ENCODE data around the gene MAST2.
"Not testable (repeated sequence)": the region's sequence is repeated elsewhere in the genome, so short reads cannot be mapped to it uniquely, and the experiment has no call there.

The MAST2 gene

GRCh38 chr1:45867697-45868348, 64.4 kb downstream of the MAST2 start:
- TF ChIP-seq MYC (IDR thresholded peaks at IDR 0.05; ENCODE audit: low read depth, low read length): no peak
- TF ChIP-seq MAX (IDR thresholded peaks at IDR 0.05; ENCODE audit: low read depth, low read length): no peak
- TF ChIP-seq POLR2A (IDR thresholded peaks at IDR 0.05; ENCODE audit: extremely low read depth, insufficient read length): no peak
- no peak for TF ChIP-seq CTCF (IDR thresholded peaks at IDR 0.05; ENCODE audit: low read depth, low read length)
- no peak for DNase-seq (ENCODE audit: low read depth)

GRCh38 chr1:45868861-45869260, 65.4 kb downstream of the MAST2 start:
- no peak overlapping the region for H3K4me3 ChIP-seq (ENCODE audit: low read depth, low read length)
- no peak for TF ChIP-seq POLR2A (IDR thresholded peaks at IDR 0.05; ENCODE audit: extremely low read depth, insufficient read length)
- TF ChIP-seq CTCF (IDR thresholded peaks at IDR 0.05; ENCODE audit: low read depth, low read length): no peak
- TF ChIP-seq MYC (IDR thresholded peaks at IDR 0.05; ENCODE audit: low read depth, low read length): no peak
- DNase-seq (ENCODE audit: low read depth): no peak

More at GRCh38 chr1:45867697-45868348, 64.4 kb downstream of the MAST2 start:
- no peak overlapping the region for H3K4me3 ChIP-seq (ENCODE audit: low read depth, low read length)

GRCh38 chr1:45870500-45870899, 67.1 kb downstream of the MAST2 start:
- no peak for TF ChIP-seq MYC (IDR thresholded peaks at IDR 0.05; ENCODE audit: low read depth, low read length)
- no peak for TF ChIP-seq POLR2A (IDR thresholded peaks at IDR 0.05; ENCODE audit: extremely low read depth, insufficient read length)
- no peak for TF ChIP-seq MAX (IDR thresholded peaks at IDR 0.05; ENCODE audit: low read depth, low read length)
- no peak for TF ChIP-seq CTCF (IDR thresholded peaks at IDR 0.05; ENCODE audit: low read depth, low read length)
- no peak overlapping the region for H3K4me3 ChIP-seq (ENCODE audit: low read depth, low read length)
- DNase-seq (ENCODE audit: low read depth): no peak

- DNase-seq (ENCODE audit: low read depth); H3K4me3 ChIP-seq (ENCODE audit: low read depth, low read length): not testable (repeated sequence)
Observed at GRCh38 chr1:45872173-45872801, 68.9 kb downstream of the MAST2 start.

- H3K4me3 ChIP-seq (ENCODE audit: low read depth, low read length): no peak overlapping the region
- TF ChIP-seq CTCF (IDR thresholded peaks at IDR 0.05; ENCODE audit: low read depth, low read length) (no peak), POLR2A (IDR thresholded peaks at IDR 0.05; ENCODE audit: extremely low read depth, insufficient read length) (no peak), MYC (IDR thresholded peaks at IDR 0.05; ENCODE audit: low read depth, low read length) (no peak), MAX (IDR thresholded peaks at IDR 0.05; ENCODE audit: low read depth, low read length) (no peak)
- no peak for DNase-seq (ENCODE audit: low read depth)
Observed at GRCh38 chr1:45876000-45876617, 72.7 kb downstream of the MAST2 start.

GRCh38 chr1:45877264-45877663, 73.9 kb downstream of the MAST2 start:
- TF ChIP-seq CTCF (IDR thresholded peaks at IDR 0.05; ENCODE audit: low read depth, low read length) (no peak), MAX (IDR thresholded peaks at IDR 0.05; ENCODE audit: low read depth, low read length) (no peak), POLR2A (IDR thresholded peaks at IDR 0.05; ENCODE audit: extremely low read depth, insufficient read length) (no peak), MYC (IDR thresholded peaks at IDR 0.05; ENCODE audit: low read depth, low read length) (no peak)

More at GRCh38 chr1:45877264-45877663, 73.9 kb downstream of the MAST2 start:
- H3K4me3 ChIP-seq (ENCODE audit: low read depth, low read length): no peak overlapping the region
- no peak for DNase-seq (ENCODE audit: low read depth)
